ENCODE measurements around the gene TRDN. TPM values are rescaled to one million over a fixed set of nuclear protein-coding genes. Genes with fewer than 3 reads are reported as not detected.
A peak's percentile ranks its signal among the peaks of the same experiment; 100 is the strongest.

The TRDN gene
- total RNA-seq, 1 experiment from 2014 or later, result 10.4 TPM

- TF ChIP-seq, protein P1, sequence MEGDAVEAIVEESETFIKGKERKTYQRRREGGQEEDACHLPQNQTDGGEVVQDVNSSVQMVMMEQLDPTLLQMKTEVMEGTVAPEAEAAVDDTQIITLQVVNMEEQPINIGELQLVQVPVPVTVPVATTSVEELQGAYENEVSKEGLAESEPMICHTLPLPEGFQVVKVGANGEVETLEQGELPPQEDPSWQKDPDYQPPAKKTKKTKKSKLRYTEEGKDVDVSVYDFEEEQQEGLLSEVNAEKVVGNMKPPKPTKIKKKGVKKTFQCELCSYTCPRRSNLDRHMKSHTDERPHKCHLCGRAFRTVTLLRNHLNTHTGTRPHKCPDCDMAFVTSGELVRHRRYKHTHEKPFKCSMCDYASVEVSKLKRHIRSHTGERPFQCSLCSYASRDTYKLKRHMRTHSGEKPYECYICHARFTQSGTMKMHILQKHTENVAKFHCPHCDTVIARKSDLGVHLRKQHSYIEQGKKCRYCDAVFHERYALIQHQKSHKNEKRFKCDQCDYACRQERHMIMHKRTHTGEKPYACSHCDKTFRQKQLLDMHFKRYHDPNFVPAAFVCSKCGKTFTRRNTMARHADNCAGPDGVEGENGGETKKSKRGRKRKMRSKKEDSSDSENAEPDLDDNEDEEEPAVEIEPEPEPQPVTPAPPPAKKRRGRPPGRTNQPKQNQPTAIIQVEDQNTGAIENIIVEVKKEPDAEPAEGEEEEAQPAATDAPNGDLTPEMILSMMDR (conservative IDR thresholded peaks at IDR 0.05), result no peak
- Histone ChIP-seq H4K20me1 (ENCODE audit: control insufficient read depth, insufficient read depth, insufficient read length) (no peaks in the 10 kb centered on the region), H3K23ac (ENCODE audit: insufficient read length, low read depth, low read length) (no peak overlapping the region), H3K27ac (ENCODE audit: insufficient read length, low read depth, low read length) (no peak overlapping the region), H3K14ac (ENCODE audit: insufficient read depth, low read length) (no peak overlapping the region), H4K8ac (replicated peaks; ENCODE audit: insufficient read length, low read depth, low read length) (no peak overlapping the region), H4K5ac (ENCODE audit: insufficient read length, low read depth, low read length) (no peak overlapping the region), H3K4me1 (ENCODE audit: insufficient read depth, low read length) (peaks cover 2% of the 10 kb centered on the region), H3K56ac (ENCODE audit: insufficient read length, low read depth, low read length) (no peak overlapping the region), H2AK5ac (ENCODE audit: insufficient read length, low read length) (no peak overlapping the region), H2BK15ac (ENCODE audit: low read depth, low read length) (no peak overlapping the region), H2BK5ac (ENCODE audit: insufficient read length, low read length) (no peak overlapping the region), H3K9me3 (ENCODE audit: control insufficient read depth, low read depth, low read length) (no peaks in the 10 kb centered on the region), H3K79me1 (ENCODE audit: insufficient read depth, low read depth, low read length, poor library complexity, severe bottlenecking) (no peaks in the 10 kb centered on the region), H3K27me3 (ENCODE audit: insufficient read depth, low read length) (no peaks in the 10 kb centered on the region), H2BK12ac (ENCODE audit: insufficient read length, low read depth, low read length) (no peak overlapping the region), H3K18ac (ENCODE audit: insufficient read length, low read depth, low read length) (no peak overlapping the region), H3K23me2 (ENCODE audit: insufficient read length, low read depth, low read length, poor library complexity, severe bottlenecking) (no peaks in the 10 kb centered on the region), H3K79me2 (ENCODE audit: insufficient read depth, low read length) (no peaks in the 10 kb centered on the region), H3T11ph (ENCODE audit: low read length) (no peak overlapping the region), H3K4ac (ENCODE audit: low read depth, low read length) (no peak overlapping the region), H3K4me2 (ENCODE audit: insufficient read depth, insufficient read length, low read length) (no peak overlapping the region), H2AFZ (ENCODE audit: low read length) (no peak overlapping the region), H2BK20ac (ENCODE audit: low read depth, low read length, poor library complexity, severe bottlenecking) (no peak overlapping the region), H3K9ac (ENCODE audit: extremely low read depth, insufficient read length, low read length) (no peak overlapping the region), H4K91ac (ENCODE audit: insufficient read length, low read depth, low read length) (no peak overlapping the region), H2BK120ac (ENCODE audit: low read depth, low read length, poor library complexity, severe bottlenecking) (no peak overlapping the region)
- Mint-ChIP-seq H3K4me3 (no peak overlapping the region), H3K27ac (0 out of 7 replicates have a peak overlapping the region, but pooled peaks of 1 of the 3 experiments have one; percentile 16), H3K4me1 (peaks cover 2 to 4% of the 10 kb centered on the region in 2 experiments; a peak in 2 of 4 replicates), H3K27me3 (ENCODE audit: low read depth) (no peaks in the 10 kb centered on the region), H3K36me3 (ENCODE audit: insufficient read depth in 1 of 3, low read depth in 3 of 3) (no peaks in the 10 kb centered on the region), H3K9me3 (no peaks in the 10 kb centered on the region)
- no peak for DNase-seq
These were observed 26.0 kb downstream of the TRDN start for GRCh38 chr6:123610779-123611178.
